Gastrocnemius medialis (tissue), 4 donors: Measurements from ENCODE around the gene PROSER3.

Source experiments
- POLR2A ChIP-seq, 2 donors: fragments of 450-650 bp; IDR thresholded peaks; one replicate each; pipeline ENCODE4 v1.6.1; 2017; ENCODE audit warnings: antibody characterized with exemption in 2 of 2, mild to moderate bottlenecking in 2 of 2, moderate library complexity in 2 of 2
- TF ChIP-seq, protein P1 (sequence below), 5 experiments: fragments of 450-650 bp in 3 of 5; fragments of 200-600 bp in 2 of 5; sonication (generic) in 2 of 5; IDR thresholded peaks in 4 of 5; conservative IDR thresholded peaks in 1 of 5; 1 replicate in 4 of 5; 2 replicates in 1 of 5; pipeline ENCODE4 v1.5.1; 2016 to 2019; ENCODE audit warnings: antibody characterized with exemption in 5 of 5, mild to moderate bottlenecking in 3 of 5, moderate library complexity in 3 of 5

DNA sequence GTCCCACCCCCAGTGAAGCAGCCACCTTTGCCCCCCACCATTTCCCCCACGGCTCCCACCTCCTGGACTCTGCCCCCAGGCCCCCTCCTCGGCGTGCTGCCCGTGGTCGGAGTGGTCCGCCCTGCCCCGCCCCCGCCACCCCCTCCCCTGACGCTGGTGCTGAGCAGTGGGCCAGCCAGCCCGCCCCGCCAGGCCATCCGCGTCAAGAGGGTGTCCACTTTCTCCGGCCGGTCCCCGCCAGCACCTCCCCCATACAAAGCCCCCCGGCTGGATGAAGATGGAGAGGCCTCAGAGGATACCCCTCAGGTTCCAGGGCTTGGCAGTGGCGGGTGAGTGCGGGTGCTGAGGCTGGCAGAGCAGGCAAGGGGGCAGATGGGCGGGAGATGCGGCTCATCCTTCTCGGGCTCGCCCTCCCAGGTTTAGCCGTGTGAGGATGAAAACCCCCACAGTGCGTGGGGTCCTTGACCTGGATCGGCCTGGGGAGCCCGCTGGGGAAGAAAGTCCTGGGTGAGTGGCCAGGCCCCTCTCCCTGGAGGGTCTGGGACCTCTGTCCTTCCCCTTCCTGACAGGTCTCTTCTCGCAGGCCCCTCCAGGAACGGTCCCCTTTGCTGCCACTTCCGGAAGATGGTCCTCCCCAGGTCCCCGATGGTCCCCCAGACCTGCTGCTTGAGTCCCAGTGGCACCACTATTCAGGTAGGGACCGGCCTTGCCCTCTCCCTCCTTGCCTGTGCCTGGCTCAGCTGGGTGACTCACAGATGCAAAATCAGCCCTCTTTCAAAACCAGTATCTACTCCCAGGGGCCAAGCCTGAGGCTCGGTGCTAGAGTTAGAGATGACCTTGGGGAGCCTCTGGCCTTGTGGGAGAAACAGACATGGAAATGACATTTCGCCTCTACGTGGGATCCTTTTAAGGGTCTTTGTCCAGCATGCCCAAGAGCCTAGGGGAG, 24.5 kb upstream of the PROSER3 start:
- no peak for TF ChIP-seq POLR2A (IDR thresholded peaks at IDR 0.05)
- TF ChIP-seq, protein P1, sequence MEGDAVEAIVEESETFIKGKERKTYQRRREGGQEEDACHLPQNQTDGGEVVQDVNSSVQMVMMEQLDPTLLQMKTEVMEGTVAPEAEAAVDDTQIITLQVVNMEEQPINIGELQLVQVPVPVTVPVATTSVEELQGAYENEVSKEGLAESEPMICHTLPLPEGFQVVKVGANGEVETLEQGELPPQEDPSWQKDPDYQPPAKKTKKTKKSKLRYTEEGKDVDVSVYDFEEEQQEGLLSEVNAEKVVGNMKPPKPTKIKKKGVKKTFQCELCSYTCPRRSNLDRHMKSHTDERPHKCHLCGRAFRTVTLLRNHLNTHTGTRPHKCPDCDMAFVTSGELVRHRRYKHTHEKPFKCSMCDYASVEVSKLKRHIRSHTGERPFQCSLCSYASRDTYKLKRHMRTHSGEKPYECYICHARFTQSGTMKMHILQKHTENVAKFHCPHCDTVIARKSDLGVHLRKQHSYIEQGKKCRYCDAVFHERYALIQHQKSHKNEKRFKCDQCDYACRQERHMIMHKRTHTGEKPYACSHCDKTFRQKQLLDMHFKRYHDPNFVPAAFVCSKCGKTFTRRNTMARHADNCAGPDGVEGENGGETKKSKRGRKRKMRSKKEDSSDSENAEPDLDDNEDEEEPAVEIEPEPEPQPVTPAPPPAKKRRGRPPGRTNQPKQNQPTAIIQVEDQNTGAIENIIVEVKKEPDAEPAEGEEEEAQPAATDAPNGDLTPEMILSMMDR (IDR thresholded peaks at IDR 0.05 in 4 of 5, conservative IDR thresholded peaks at IDR 0.05 in 1 of 5), result no peak
